HAP-1 (cell line): Measurements from ENCODE around the gene PIM3.
A peak's percentile ranks its signal among the peaks of the same experiment; 100 is the strongest.
"Not testable (repeated sequence)": the region's sequence is repeated elsewhere in the genome, so short reads cannot be mapped to it uniquely, and the experiment has no call there.

Experiments
- DNase-seq, 2 experiments: peaks; one replicate each; pipeline ENCODE4 v3.0.0-alpha.2; 2016 to 2020; ENCODE audit warnings: low spot score in 2 of 2
- H3K27me3 ChIP-seq: fragments of 250-450 bp; sonication (Bioruptor Pico); 2 replicates; pipeline ENCODE4 v1.5.1; 2020; ENCODE audit warnings: low read depth, mild to moderate bottlenecking, moderate library complexity
- H3K36me3 ChIP-seq: fragments of 250-450 bp; sonication (Bioruptor Pico); replicated peaks from 2 replicates; pipeline ENCODE4 v1.5.1; 2020; ENCODE audit warnings: mild to moderate bottlenecking
- H3K4me1 ChIP-seq: fragments of 250-450 bp; sonication (Bioruptor Pico); 2 replicates; pipeline ENCODE4 v1.5.1; 2020; ENCODE audit warnings: mild to moderate bottlenecking
- H3K4me3 ChIP-seq: fragments of 250-450 bp; sonication (Bioruptor Pico); 2 replicates; pipeline ENCODE4 v1.5.1; 2020; ENCODE audit warnings: mild to moderate bottlenecking, moderate library complexity
- H3K9me3 ChIP-seq: fragments of 250-450 bp; sonication (Bioruptor Pico); 2 replicates; pipeline ENCODE4 v1.5.1; 2020; ENCODE audit warnings: mild to moderate bottlenecking, moderate library complexity
- in situ Hi-C: fragments of 300-500 bp; cut with MboI; formaldehyde crosslinking; loops from 3 replicates; pipeline ENCODE4 v1.14.3; 2020; ENCODE audit warnings: low sequenced_read_pairs, inconsistent platforms, mixed read lengths

PIM3 gene

GRCh38 chr22:49979587-49980264, 19.2 kb downstream of the PIM3 start:
- in situ Hi-C loops, result no loop called here
- peak; percentile 75 to 77 for DNase-seq
- Histone ChIP-seq H3K27me3 (no peaks in the 10 kb centered on the region), H3K4me1 (peaks cover 4% of the 10 kb centered on the region), H3K9me3 (peaks cover 2% of the 10 kb centered on the region; the same call in 1 of the 2 replicates), H3K36me3 (no peaks in the 10 kb centered on the region), H3K4me3 (no peak overlapping the region)

- in situ Hi-C loops, H3K4me1 ChIP-seq, H3K9me3 ChIP-seq, H3K36me3 ChIP-seq, H3K4me3 ChIP-seq, H3K27me3 ChIP-seq, DNase-seq: not testable (repeated sequence)
These were observed 21.2 kb downstream of the PIM3 start for GRCh38 chr22:49981799-49982198.

- no peaks in the 10 kb centered on the region for H3K36me3 ChIP-seq
- H3K4me3 ChIP-seq, result no peak overlapping the region
- no peak for DNase-seq
- no peaks in the 10 kb centered on the region for H3K4me1 ChIP-seq
- in situ Hi-C loops, result no loop called here
- H3K27me3 ChIP-seq, result no peaks in the 10 kb centered on the region
- peaks cover 5% of the 10 kb centered on the region for H3K9me3 ChIP-seq
These were observed 22.8 kb downstream of the PIM3 start for GRCh38 chr22:49983148-49984042.

- H3K36me3 ChIP-seq, result no peaks in the 10 kb centered on the region
- H3K4me1 ChIP-seq, result no peaks in the 10 kb centered on the region
- H3K9me3 ChIP-seq, result peaks cover 10% of the 10 kb centered on the region
- no peak overlapping the region for H3K4me3 ChIP-seq
- no peaks in the 10 kb centered on the region for H3K27me3 ChIP-seq
- in situ Hi-C loops, result no loop called here
- no peak for DNase-seq
These were observed 25.8 kb downstream of the PIM3 start for GRCh38 chr22:49986325-49986724.

GRCh38 chr22:49989826-49990225, 29.3 kb downstream of the PIM3 start:
- H3K36me3 ChIP-seq, H3K4me1 ChIP-seq, in situ Hi-C loops, H3K27me3 ChIP-seq, H3K4me3 ChIP-seq, DNase-seq: not testable (repeated sequence)
- peaks cover 15% of the 10 kb centered on the region for H3K9me3 ChIP-seq

DNA sequence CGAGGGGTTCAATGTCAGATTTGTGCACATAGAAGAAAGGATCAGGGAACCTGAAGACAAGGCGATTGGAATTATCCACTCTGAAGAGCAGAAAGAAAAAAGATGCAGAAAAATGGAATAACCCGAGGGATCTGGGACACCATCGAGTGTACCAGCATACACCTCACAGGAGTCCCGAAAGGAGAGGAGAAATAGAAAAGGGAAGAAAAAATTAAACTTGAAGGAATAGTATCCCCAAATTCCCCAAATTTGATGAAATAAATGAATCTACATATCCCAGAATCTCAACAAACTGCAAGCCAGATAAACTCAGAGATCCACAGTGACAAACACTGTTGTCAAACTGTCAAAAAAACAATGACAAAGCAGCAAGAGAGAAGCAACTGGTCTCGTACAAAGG, 30.6 kb downstream of the PIM3 start:
- in situ Hi-C loops, result no loop called here
- Histone ChIP-seq H3K4me3 (no peak overlapping the region), H3K4me1 (no peaks in the 10 kb centered on the region), H3K27me3 (no peaks in the 10 kb centered on the region), H3K9me3 (peaks cover 12% of the 10 kb centered on the region), H3K36me3 (no peaks in the 10 kb centered on the region)
- no peak for DNase-seq

DNA sequence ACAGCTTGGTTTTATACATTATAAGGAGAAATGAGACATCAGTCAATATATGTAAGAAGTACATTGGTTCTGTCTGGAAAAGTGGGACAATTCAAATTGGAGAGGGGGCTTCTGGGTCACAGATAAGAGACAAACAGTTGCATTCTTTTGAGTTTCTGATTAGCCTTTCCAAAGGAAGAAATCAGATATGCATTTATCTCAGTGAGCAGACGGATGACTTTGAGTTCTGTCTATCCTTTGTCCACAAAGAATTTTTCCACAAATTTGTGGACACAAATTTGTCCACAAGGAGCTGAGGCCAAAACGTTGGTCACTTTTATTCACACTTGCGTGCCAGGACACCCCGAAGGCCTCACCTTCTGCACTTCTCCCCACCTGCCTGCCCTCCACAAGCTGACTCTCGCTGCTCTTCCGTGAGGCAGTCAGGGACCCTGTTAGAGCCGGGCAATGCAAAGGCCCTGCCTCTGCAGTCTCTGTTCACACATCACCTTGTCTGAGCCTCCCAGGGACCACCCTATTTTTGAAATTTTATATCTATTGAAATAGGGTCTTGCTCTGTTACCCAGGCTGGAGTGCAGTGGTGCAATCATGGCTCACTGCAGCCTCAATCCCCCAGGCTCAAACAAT, 31.4 kb downstream of the PIM3 start:
- Histone ChIP-seq H3K4me3 (no peak overlapping the region), H3K27me3 (no peaks in the 10 kb centered on the region), H3K36me3 (no peaks in the 10 kb centered on the region), H3K9me3 (peaks cover 12% of the 10 kb centered on the region), H3K4me1 (no peaks in the 10 kb centered on the region)
- in situ Hi-C loops, result no loop called here
- DNase-seq, result no peak

DNA sequence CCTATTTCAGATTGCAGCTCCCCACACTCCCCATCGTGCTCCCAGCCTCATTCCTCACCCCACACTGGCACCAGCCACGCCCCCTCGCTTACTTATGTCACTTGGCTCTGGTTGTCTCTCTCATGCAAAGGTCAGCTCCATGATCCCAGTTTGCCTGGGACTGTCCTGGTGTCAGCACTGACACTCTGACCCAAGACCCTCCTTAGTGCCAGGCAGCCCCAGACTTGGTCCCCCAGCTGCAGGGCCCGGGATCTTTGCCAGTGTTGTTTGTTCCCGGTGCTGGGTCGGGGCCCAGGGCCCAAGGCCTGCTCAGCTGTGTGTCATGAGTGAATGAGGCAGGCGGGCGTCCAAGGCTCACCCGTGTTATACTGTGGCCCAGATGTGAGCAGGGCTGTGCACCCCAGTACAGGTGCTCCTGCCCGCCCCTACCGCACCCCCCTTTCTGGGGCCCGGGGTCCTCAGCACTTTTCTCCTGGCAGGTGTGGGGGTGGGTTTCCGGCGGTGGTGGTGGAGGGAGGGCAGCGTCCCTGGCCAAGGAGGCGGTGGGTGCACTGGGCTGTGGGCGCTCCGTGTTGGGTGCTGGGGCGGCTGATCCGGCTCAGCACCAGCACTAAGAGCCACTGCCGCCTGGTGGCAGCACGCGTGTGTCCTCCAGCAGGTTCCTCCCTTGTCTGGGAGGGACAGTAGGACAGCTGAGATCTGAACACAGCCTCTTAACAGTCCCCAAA, 32.5 kb downstream of the PIM3 start:
- in situ Hi-C loops, result no loop called here
- H3K4me3 ChIP-seq, result no peak overlapping the region
- DNase-seq, result peak; percentile 54 to 74

DNA sequence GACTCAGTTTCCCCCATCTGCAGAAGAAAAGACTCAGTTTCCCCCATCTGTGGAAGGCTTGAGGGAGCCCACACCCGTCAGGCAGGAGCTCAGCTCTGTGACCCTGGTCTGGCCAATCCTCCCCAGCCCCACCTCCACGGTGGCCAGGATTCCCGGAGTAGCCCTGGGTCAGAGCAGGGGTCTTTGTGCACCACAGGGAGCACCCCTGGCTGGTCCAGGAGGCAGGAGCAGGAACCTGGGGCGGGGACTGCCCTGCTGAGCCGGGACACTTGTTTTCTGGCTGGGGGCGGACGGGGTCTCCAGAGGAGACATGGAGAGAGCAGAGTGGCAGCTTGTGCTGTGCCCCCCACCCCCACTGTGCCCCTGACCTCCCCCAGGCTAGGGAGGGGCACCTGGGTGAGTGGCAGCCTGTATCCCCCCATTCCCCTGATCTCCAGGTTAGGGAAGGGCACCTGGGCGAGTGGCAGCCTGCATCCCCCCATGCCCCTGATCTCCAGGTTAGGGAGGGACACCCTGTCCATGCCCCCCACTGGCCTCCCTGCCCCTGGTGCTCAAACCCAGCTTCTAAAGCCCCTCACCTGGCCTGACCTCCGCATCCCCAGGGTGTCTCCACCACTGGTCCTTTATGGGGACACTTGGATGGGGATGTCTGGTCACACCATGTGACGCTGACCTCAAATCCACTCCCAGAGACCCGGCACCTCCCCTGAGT, 33.2 kb downstream of the PIM3 start:
- H3K27me3 ChIP-seq, result no peaks in the 10 kb centered on the region
- no peak for DNase-seq
- in situ Hi-C loops, result no loop called here
- H3K4me1 ChIP-seq, result no peaks in the 10 kb centered on the region
- H3K9me3 ChIP-seq, result peaks cover 12% of the 10 kb centered on the region
- no peaks in the 10 kb centered on the region for H3K36me3 ChIP-seq
- no peak overlapping the region for H3K4me3 ChIP-seq

More for the DNA sequence above, 32.5 kb downstream of the PIM3 start:
- Histone ChIP-seq H3K4me1 (no peaks in the 10 kb centered on the region), H3K27me3 (no peaks in the 10 kb centered on the region), H3K9me3 (peaks cover 12% of the 10 kb centered on the region), H3K36me3 (no peaks in the 10 kb centered on the region)

- peaks cover 12% of the 10 kb centered on the region; the same call in 1 of the 2 replicates for H3K9me3 ChIP-seq
- in situ Hi-C loops, result no loop called here
- no peak for DNase-seq
- no peaks in the 10 kb centered on the region for H3K27me3 ChIP-seq
- H3K4me1 ChIP-seq, result no peaks in the 10 kb centered on the region
- H3K4me3 ChIP-seq, result no peak overlapping the region
- H3K36me3 ChIP-seq, result no peaks in the 10 kb centered on the region
These were observed 33.9 kb downstream of the PIM3 start for GRCh38 chr22:49994361-49995040.

DNA sequence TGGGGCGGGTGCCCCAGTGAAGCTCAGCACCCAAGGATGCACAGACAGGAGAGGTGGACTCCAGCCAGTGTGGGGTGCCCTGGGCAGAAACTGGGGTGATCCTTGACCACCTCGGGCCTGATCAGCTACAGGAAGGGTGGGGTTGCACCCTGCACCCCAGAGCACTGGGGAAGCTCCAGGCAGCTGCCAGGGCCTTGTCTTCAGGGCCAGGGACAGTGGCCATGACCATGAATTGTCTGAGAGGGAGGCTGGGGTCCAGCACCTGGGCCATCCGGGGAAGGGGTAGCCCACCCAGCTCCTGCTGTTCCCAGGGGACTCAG, 34.4 kb downstream of the PIM3 start:
- Histone ChIP-seq H3K36me3 (no peaks in the 10 kb centered on the region), H3K9me3 (peaks cover 12% of the 10 kb centered on the region; the same call in 1 of the 2 replicates), H3K4me3 (no peak overlapping the region), H3K4me1 (no peaks in the 10 kb centered on the region), H3K27me3 (no peaks in the 10 kb centered on the region)
- DNase-seq, result no peak
- in situ Hi-C loops, result no loop called here

DNA sequence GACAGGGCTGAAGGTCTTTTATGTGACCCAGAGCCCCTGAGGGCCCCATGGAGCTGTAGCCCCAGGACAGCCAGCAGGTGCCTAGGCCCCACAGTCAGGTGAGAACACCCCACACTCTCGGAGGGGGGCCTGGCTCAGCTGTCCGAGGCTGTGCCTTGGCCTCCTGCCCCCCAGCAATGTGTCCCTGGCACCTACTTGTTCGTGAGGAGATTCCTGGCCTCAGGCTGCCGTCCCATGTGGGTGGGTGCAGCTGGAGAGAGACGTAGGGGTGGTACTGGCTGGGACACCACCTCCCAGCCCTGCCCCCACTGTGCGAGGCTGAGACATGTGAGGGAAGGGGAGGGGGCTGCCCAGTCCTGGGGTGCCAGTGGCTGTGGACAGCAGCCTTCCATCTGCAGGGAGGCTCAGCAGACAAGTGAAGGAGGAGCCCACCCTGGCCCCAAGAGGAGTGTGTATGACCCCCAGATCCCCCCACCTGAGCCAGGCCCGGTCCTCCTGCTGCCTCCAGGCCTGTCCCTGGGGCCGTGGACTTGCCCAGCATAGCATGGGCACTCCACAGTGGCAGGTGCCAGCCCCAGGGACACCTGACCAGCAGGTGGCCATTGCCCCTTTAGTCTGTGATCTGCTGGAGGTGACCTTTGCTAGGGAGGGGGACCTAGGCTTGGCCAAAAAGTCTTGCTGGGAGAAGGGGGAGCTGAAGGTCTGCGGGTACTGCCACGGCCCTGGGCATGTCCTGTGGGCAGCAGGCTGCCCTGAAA, 35.0 kb downstream of the PIM3 start:
- H3K36me3 ChIP-seq, result no peaks in the 10 kb centered on the region
- in situ Hi-C loops, result no loop called here

More for the DNA sequence above, 35.0 kb downstream of the PIM3 start:
- H3K27me3 ChIP-seq, result no peaks in the 10 kb centered on the region
- no peaks in the 10 kb centered on the region for H3K4me1 ChIP-seq
- no peak for DNase-seq
- no peak overlapping the region for H3K4me3 ChIP-seq
- H3K9me3 ChIP-seq, result peaks cover 12% of the 10 kb centered on the region; the same call in 1 of the 2 replicates
